H1 (cell line): ENCODE measurements around the gene PGD. TPM values are rescaled to one million over a fixed set of nuclear protein-coding genes. Genes with fewer than 3 reads are reported as not detected.

Experiments
- CTCF ChIA-PET: fragments of 300-600 bp; sonication (Branson Sonifier 250); formaldehyde crosslinking; loops from one replicate; lab custom pipeline; 2021; ENCODE audit not compliant: partially characterized antibody; lab: Charles Lee
- POLR2A ChIA-PET: fragments of 300-600 bp; sonication (Branson Sonifier 250); formaldehyde crosslinking; loops from one replicate; lab custom pipeline; 2021; ENCODE audit warnings: inconsistent platforms; ENCODE audit not compliant: partially characterized antibody; lab: Charles Lee
- DNase-seq, 2 experiments: peaks; one replicate each; pipeline versions ENCODE4 v3.0.0 to v3.0.0-alpha.2; 2010 to 2022; ENCODE audit warnings: low spot score in 2 of 2, low read depth in 1 of 2, mixed read lengths in 1 of 2
- FAIRE-seq: peaks from 2 replicates; lab custom pipeline; 2011; peaks lifted over from hg19 to GRCh38; lab: Jason Lieb, UNC
- H2AFZ ChIP-seq: 2 replicates; pipeline ENCODE4 v1.8.1; 2012; ENCODE audit warnings: low read length, inconsistent platforms
- H2AK5ac ChIP-seq: 2 replicates; pipeline ENCODE4 v1.6.1; 2013; ENCODE audit warnings: low read depth, low read length
- H2BK120ac ChIP-seq: replicated peaks from 2 replicates; pipeline ENCODE3; 2013; ENCODE audit warnings: low read depth, low read length, inconsistent platforms
- H2BK12ac ChIP-seq: 2 replicates; pipeline ENCODE4 v1.6.1; 2013; ENCODE audit warnings: low read depth, low read length
- H2BK15ac ChIP-seq: 2 replicates; pipeline ENCODE4 v1.6.1; 2013; ENCODE audit warnings: low read length
- H2BK20ac ChIP-seq: 2 replicates; pipeline ENCODE4 v1.6.1; 2013; ENCODE audit warnings: low read length
- H2BK5ac ChIP-seq: 2 replicates; pipeline ENCODE4 v1.6.1; 2013; ENCODE audit warnings: low read depth, low read length
- H3K14ac ChIP-seq: 2 replicates; pipeline ENCODE4 v1.6.1; 2013; ENCODE audit warnings: inconsistent platforms; ENCODE audit not compliant: insufficient read length
- H3K18ac ChIP-seq: 2 replicates; pipeline ENCODE4 v1.6.1; 2013; ENCODE audit warnings: low read length; ENCODE audit errors: extremely low read depth
- H3K23ac ChIP-seq: 2 replicates; pipeline ENCODE4 v1.6.1; 2013; ENCODE audit warnings: inconsistent platforms; ENCODE audit not compliant: insufficient read length
- H3K23me2 ChIP-seq: 2 replicates; pipeline ENCODE4 v1.6.1; 2013; ENCODE audit warnings: low read depth, low read length
- H3K27ac ChIP-seq: 2 replicates; pipeline ENCODE4 v1.6.1; 2011; ENCODE audit warnings: low read depth, low read length, inconsistent platforms
- H3K27me3 ChIP-seq, 4 experiments: replicated peaks in 1 of 4; 1 replicate in 1 of 4; 2 replicates in 3 of 4; pipeline versions ENCODE4 v1.6.1 to v1.8.1; 2011 to 2013; ENCODE audit warnings: low read length in 3 of 4, mild to moderate bottlenecking in 3 of 4, inconsistent platforms in 2 of 4, mixed read lengths in 2 of 4, moderate library complexity in 1 of 4; ENCODE audit not compliant: control insufficient read depth in 3 of 4, insufficient read depth in 3 of 4; ENCODE audit errors: extremely low read depth in 1 of 4
- H3K36me3 ChIP-seq, 4 experiments: 2 replicates each; pipeline versions ENCODE4 v1.6.1 to v1.8.1; 2011 to 2013; ENCODE audit warnings: mild to moderate bottlenecking in 4 of 4, low read length in 3 of 4, moderate library complexity in 2 of 4, control low read depth in 1 of 4, inconsistent platforms in 1 of 4; ENCODE audit not compliant: insufficient read depth in 4 of 4, control insufficient read depth in 2 of 4
- H3K4ac ChIP-seq: replicated peaks from 2 replicates; pipeline ENCODE3; 2013; ENCODE audit warnings: low read length, low read depth, mixed read lengths, inconsistent platforms; ENCODE audit not compliant: insufficient read length
- H3K4me1 ChIP-seq, 4 experiments: replicated peaks in 1 of 4; 1 replicate in 1 of 4; 2 replicates in 3 of 4; pipeline versions ENCODE4 v1.6.1 to v1.8.1; 2011 to 2013; ENCODE audit warnings: low read length in 3 of 4, inconsistent platforms in 2 of 4, mixed read lengths in 1 of 4; ENCODE audit not compliant: insufficient read depth in 4 of 4, control insufficient read depth in 3 of 4
- H3K4me2 ChIP-seq, 2 experiments: 2 replicates each; pipeline versions ENCODE4 v1.6.1 to v1.8.1; 2011 to 2013; ENCODE audit warnings: low read depth in 2 of 2, low read length in 2 of 2, control low read depth in 1 of 2, inconsistent platforms in 1 of 2, mild to moderate bottlenecking in 1 of 2; ENCODE audit not compliant: insufficient read depth in 1 of 2
- H3K4me3 ChIP-seq, 4 experiments: fragments of 200-600, 300-600 bp in 1 of 4; sonication (generic), shearing (Covaris generic), sonication (Bioruptor Twin) in 1 of 4; 2 replicates each; pipeline versions ENCODE4 v1.5.1 to v1.8.1; 2011 to 2016; ENCODE audit warnings: low read length in 4 of 4, low read depth in 3 of 4, control low read depth in 2 of 4, inconsistent platforms in 2 of 4, mild to moderate bottlenecking in 2 of 4, mixed read lengths in 1 of 4, moderate library complexity in 1 of 4; ENCODE audit not compliant: insufficient read depth in 2 of 4; ENCODE audit errors: extremely low read depth in 1 of 4
- H3K56ac ChIP-seq: replicated peaks from 2 replicates; pipeline ENCODE3; 2013; ENCODE audit warnings: low read depth, mild to moderate bottlenecking, mixed read lengths, low read length, inconsistent platforms; ENCODE audit not compliant: insufficient read length
- H3K79me1 ChIP-seq: 2 replicates; pipeline ENCODE4 v1.6.1; 2013; ENCODE audit warnings: low read depth, low read length, control low read depth
- H3K79me2 ChIP-seq, 2 experiments: 2 replicates each; pipeline versions ENCODE4 v1.6.1 to v1.8.1; 2012 to 2013; ENCODE audit warnings: low read length in 2 of 2, mild to moderate bottlenecking in 2 of 2, inconsistent platforms in 1 of 2; ENCODE audit not compliant: insufficient read depth in 2 of 2, control insufficient read depth in 1 of 2
- H3K9ac ChIP-seq, 4 experiments: replicated peaks in 1 of 4; 1 replicate in 1 of 4; 2 replicates in 3 of 4; pipeline versions ENCODE4 v1.6.1 to v1.8.1; 2011 to 2013; ENCODE audit warnings: low read depth in 3 of 4, low read length in 3 of 4, control low read depth in 2 of 4, mild to moderate bottlenecking in 2 of 4, moderate library complexity in 2 of 4, inconsistent platforms in 1 of 4; ENCODE audit errors: extremely low read depth in 1 of 4
- H3K9me3 ChIP-seq, 2 experiments: 2 replicates each; pipeline versions ENCODE4 v1.6.1 to v1.8.1; 2012 to 2013; ENCODE audit warnings: mild to moderate bottlenecking in 2 of 2, moderate library complexity in 2 of 2, control low read depth in 1 of 2, inconsistent platforms in 1 of 2, low read depth in 1 of 2, low read length in 1 of 2, mixed read lengths in 1 of 2; ENCODE audit not compliant: insufficient read depth in 2 of 2
- H4K20me1 ChIP-seq, 2 experiments: replicated peaks in 1 of 2; 2 replicates each; pipeline versions ENCODE3 to v1.8.1; 2011 to 2013; ENCODE audit warnings: inconsistent platforms in 2 of 2, low read length in 2 of 2, mild to moderate bottlenecking in 1 of 2; ENCODE audit not compliant: insufficient read depth in 2 of 2, control insufficient read depth in 1 of 2
- H4K5ac ChIP-seq: 2 replicates; pipeline ENCODE4 v1.6.1; 2013; ENCODE audit warnings: low read length, low read depth, mixed read lengths, inconsistent platforms; ENCODE audit not compliant: insufficient read length
- H4K8ac ChIP-seq: 2 replicates; pipeline ENCODE4 v1.8.0; 2013; ENCODE audit warnings: mild to moderate bottlenecking, moderate library complexity, low read length, inconsistent platforms; ENCODE audit not compliant: insufficient read depth; ENCODE audit errors: extremely low read depth
- H4K91ac ChIP-seq: replicated peaks from 2 replicates; pipeline ENCODE3; 2013; ENCODE audit warnings: low read length, mixed read lengths, inconsistent platforms; ENCODE audit not compliant: insufficient read length
- ATF2 ChIP-seq: IDR thresholded peaks from 2 replicates; pipeline ENCODE4 v1.6.1; 2012; ENCODE audit warnings: low read length, inconsistent platforms
- CEBPB ChIP-seq: IDR thresholded peaks from 2 replicates; pipeline ENCODE4 v1.6.1; 2012; ENCODE audit warnings: low read depth, low read length
- FOSL1 ChIP-seq: IDR thresholded peaks from 2 replicates; pipeline ENCODE4 v1.6.1; 2011; ENCODE audit warnings: mild to moderate bottlenecking, low read depth, low read length, moderate library complexity; ENCODE audit not compliant: insufficient read depth
- GTF2F1 ChIP-seq: IDR thresholded peaks from 2 replicates; pipeline ENCODE4 v1.6.1; 2012; ENCODE audit warnings: low read depth, low read length, improper control_type of control experiment, borderline replicate concordance
- HDAC2 ChIP-seq, 2 experiments: fragments of 300-600 bp in 1 of 2; sonication (generic) in 1 of 2; IDR thresholded peaks; 2 replicates each; pipeline ENCODE4 v1.6.1; 2011 to 2012; ENCODE audit warnings: low read depth in 2 of 2, low read length in 2 of 2, mild to moderate bottlenecking in 2 of 2, moderate library complexity in 2 of 2, borderline replicate concordance in 1 of 2, inconsistent platforms in 1 of 2
- POLR2A ChIP-seq, 2 experiments: IDR thresholded peaks; 1 replicate in 1 of 2; 2 replicates in 1 of 2; pipeline ENCODE4 v1.6.1; 2011; ENCODE audit warnings: low read depth in 2 of 2, low read length in 2 of 2, mild to moderate bottlenecking in 2 of 2; ENCODE audit errors: control extremely low read depth in 1 of 2
- POU5F1 ChIP-seq: IDR thresholded peaks from 2 replicates; pipeline ENCODE4 v1.6.1; 2011; ENCODE audit warnings: low read depth, mild to moderate bottlenecking, low read length, moderate library complexity
- RBBP5 ChIP-seq: IDR thresholded peaks from 2 replicates; pipeline ENCODE4 v1.7.1; 2012; ENCODE audit warnings: low read depth, mild to moderate bottlenecking, inconsistent platforms, low read length, moderate library complexity, borderline replicate concordance
- RFX5 ChIP-seq: IDR thresholded peaks from 2 replicates; pipeline ENCODE4 v1.6.1; 2011; ENCODE audit warnings: low read depth, low read length, improper control_type of control experiment, borderline replicate concordance
- SAP30 ChIP-seq: fragments of 300-600 bp; sonication (generic); IDR thresholded peaks from 2 replicates; pipeline ENCODE4 v1.7.1; 2012; ENCODE audit warnings: low read length, moderate library complexity, mild to moderate bottlenecking, inconsistent platforms; ENCODE audit not compliant: insufficient read depth, insufficient replicate concordance
- TBP ChIP-seq: IDR thresholded peaks from 2 replicates; pipeline ENCODE4 v1.6.1; 2011; ENCODE audit warnings: low read depth, low read length, improper control_type of control experiment
- TCF12 ChIP-seq: IDR thresholded peaks from 2 replicates; pipeline ENCODE4 v1.6.1; 2011; ENCODE audit warnings: low read depth, mild to moderate bottlenecking, low read length
- YY1 ChIP-seq: IDR thresholded peaks from 2 replicates; pipeline ENCODE4 v1.6.1; 2011; ENCODE audit warnings: low read depth, mild to moderate bottlenecking, low read length
- WGBS, 2 experiments: shearing (Covaris generic) in 1 of 2; methylation state at CpG; one replicate each; pipeline versions ENCODE4 v1.1.6 to v1.1.7; 2013 to 2015; ENCODE audit warnings: low lambda C conversion rate in 2 of 2, mixed read lengths in 2 of 2, inconsistent platforms in 1 of 2, low coverage in 1 of 2, missing lambda C conversion rate in 1 of 2; ENCODE audit not compliant: insufficient replicate concordance in 2 of 2, insufficient coverage in 1 of 2, insufficient read length in 1 of 2; ENCODE audit errors: extremely low coverage in 1 of 2, missing lambda C conversion rate in 1 of 2; 5-methylcytosine and 5-hydroxymethylcytosine counted together
- polyA plus RNA-seq, 7 experiments: library from polyadenylated mRNA; depleted of rRNA in 3 of 7; stranded (reverse) in 5 of 7; unstranded in 2 of 7; fragments of >200 nt in 5 of 7; fragments of 200-250 nt in 2 of 7; gene quantifications; 1 replicate in 5 of 7; 2 replicates in 1 of 7; 4 replicates in 1 of 7; pipeline versions ENCODE4 v1.2.1 to v1.2.3, GENCODE V29; 2011 to 2013; ENCODE audit warnings: missing spikeins in 2 of 7, mixed read lengths in 2 of 7
- total RNA-seq: library from RNA; stranded (reverse); fragmentation: NEBNext Ultra II Directional; extraction: Animal tissue kit (Norgen Biotek cat#: 25700); gene quantifications from 2 replicates; pipeline ENCODE4 v1.2.1, GENCODE V29; 2021

The PGD gene
- total and polyA plus RNA-seq, 2 of the 8 experiments (the other 6 are each of a cell fraction or from before 2014, with no cell fraction given) = 191 to 331 TPM

GRCh38 chr1:10419351-10419750 lies 20.5 kb downstream of the PGD start:
- H3K4me2 ChIP-seq = no peak overlapping the region
- H2BK5ac ChIP-seq = no peak overlapping the region
- H3K27ac ChIP-seq = no peak overlapping the region
- no peaks in the 10 kb centered on the region for H3K79me1 ChIP-seq
- H3K56ac ChIP-seq = no peak overlapping the region
- H3K14ac ChIP-seq = no peak overlapping the region
- H2BK20ac ChIP-seq = no peak overlapping the region
- no peaks in the 10 kb centered on the region for H3K79me2 ChIP-seq
- H4K91ac ChIP-seq = no peak overlapping the region
- no peaks in the 10 kb centered on the region for H3K23me2 ChIP-seq
- ChIA-PET POLR2A (no interaction called here), CTCF (interaction anchor here (0.6 to 2.3 kb wide), 2 partner anchors 11 to 212 kb away, joined by 4 to 7 read pairs; partner anchors contain the start of gene CENPS)
- H4K8ac ChIP-seq = no peak overlapping the region
- H3K23ac ChIP-seq = no peak overlapping the region
- DNase-seq = no peak
- no peak overlapping the region for H2BK12ac ChIP-seq
- no peak overlapping the region for H3K18ac ChIP-seq
- H3K9ac ChIP-seq = no peak overlapping the region
- H3K36me3 ChIP-seq = peaks cover 29 to 69% (median 50%) of the 10 kb centered on the region in 4 experiments
- H3K4me1 ChIP-seq = no peaks in the 10 kb centered on the region
- H3K27me3 ChIP-seq = no peaks in the 10 kb centered on the region
- H2AFZ ChIP-seq = no peak overlapping the region
- H3K9me3 ChIP-seq = no peaks in the 10 kb centered on the region
- no peak overlapping the region for H2BK120ac ChIP-seq
- no peak overlapping the region for H4K5ac ChIP-seq
- peaks cover 3 to 5% of the 10 kb centered on the region in 2 experiments for H4K20me1 ChIP-seq
- FAIRE-seq = no peak
- no peak overlapping the region for H3K4me3 ChIP-seq
- no peak overlapping the region for H2AK5ac ChIP-seq
- 97% methylated on average over 15 of the region's 15 CpGs; no CpG with 5 or more reads in 1 of the 2 experiments for WGBS, 2 experiments
- H2BK15ac ChIP-seq = no peak overlapping the region
- H3K4ac ChIP-seq = no peak overlapping the region
- TF ChIP-seq POU5F1 (no peak), YY1 (no peak), RBBP5 (no peak), FOSL1 (no peak), ATF2 (no peak), HDAC2 (IDR thresholded peaks at IDR 0.05; ENCODE audit: borderline replicate concordance in 1 of 2, low read depth in 2 of 2, low read length in 2 of 2) (no peak), SAP30 (no peak), TCF12 (no peak), CEBPB (no peak), GTF2F1 (no peak), TBP (no peak), RFX5 (no peak), POLR2A (IDR thresholded peaks at IDR 0.05; ENCODE audit: control extremely low read depth in 1 of 2, low read depth in 2 of 2, low read length in 2 of 2) (no peak)
